WERI-Rb-1 (cell line): ENCODE results near the gene HCN4.

Experiments
- DNase-seq: peaks from one replicate; pipeline ENCODE4 v3.0.0-alpha.2; 2020
- H3K27ac ChIP-seq: fragments of 250-450 bp; sonication (Bioruptor Pico); 2 replicates; pipeline ENCODE4 v1.5.1; 2020; ENCODE audit warnings: mild to moderate bottlenecking, moderate library complexity
- H3K27me3 ChIP-seq: fragments of 250-450 bp; sonication (Bioruptor Pico); 2 replicates; pipeline ENCODE4 v1.5.1; 2021; ENCODE audit warnings: mild to moderate bottlenecking, low read depth, moderate library complexity; ENCODE audit not compliant: insufficient read depth, severe bottlenecking
- H3K36me3 ChIP-seq: fragments of 250-450 bp; sonication (Bioruptor Pico); 2 replicates; pipeline ENCODE4 v1.5.1; 2020; ENCODE audit warnings: mild to moderate bottlenecking, moderate library complexity
- H3K4me3 ChIP-seq: 2 replicates; pipeline ENCODE4 v1.5.1; 2011; ENCODE audit warnings: low read depth, mild to moderate bottlenecking, control low read depth, low read length
- H3K9me3 ChIP-seq: fragments of 250-450 bp; sonication (Bioruptor Pico); 2 replicates; pipeline ENCODE4 v1.5.1; 2021; ENCODE audit warnings: mild to moderate bottlenecking, moderate library complexity; ENCODE audit not compliant: severe bottlenecking
- CTCF ChIP-seq: IDR thresholded peaks from 2 replicates; pipeline ENCODE4 v1.5.1; 2011; ENCODE audit warnings: low read depth, mild to moderate bottlenecking, control low read depth, inconsistent platforms, low read length

HCN4 gene

GRCh38 chr15:73331501-73331900 is 37.3 kb downstream of the HCN4 start:
- no peak for DNase-seq
- no peaks in the 10 kb centered on the region for H3K9me3 ChIP-seq
- H3K4me3 ChIP-seq: no peak overlapping the region
- no peaks in the 10 kb centered on the region for H3K36me3 ChIP-seq
- no peaks in the 10 kb centered on the region for H3K27me3 ChIP-seq
- no peak overlapping the region for H3K27ac ChIP-seq
- TF ChIP-seq CTCF: no peak

GRCh38 chr15:73330206-73331051 is 38.3 kb downstream of the HCN4 start:
- H3K27ac ChIP-seq: no peak overlapping the region
- no peaks in the 10 kb centered on the region for H3K36me3 ChIP-seq
- no peak overlapping the region for H3K4me3 ChIP-seq
- no peaks in the 10 kb centered on the region for H3K27me3 ChIP-seq
- DNase-seq: no peak
- TF ChIP-seq CTCF: no peak
- no peaks in the 10 kb centered on the region for H3K9me3 ChIP-seq

- no peak for DNase-seq
- Histone ChIP-seq H3K4me3 (no peak overlapping the region), H3K9me3 (no peaks in the 10 kb centered on the region), H3K27ac (no peak overlapping the region), H3K36me3 (no peaks in the 10 kb centered on the region; the same call in 1 of the 2 replicates), H3K27me3 (no peaks in the 10 kb centered on the region)
- TF ChIP-seq CTCF: no peak
Measured at GRCh38 chr15:73329501-73330200, 39.1 kb downstream of the HCN4 start.

- DNase-seq: no peak
- Histone ChIP-seq H3K36me3 (no peaks in the 10 kb centered on the region; the same call in 1 of the 2 replicates), H3K27ac (no peak overlapping the region)
Measured at GRCh38 chr15:73328981-73329380, 39.8 kb downstream of the HCN4 start.

GRCh38 chr15:73328149-73328820 is 40.5 kb downstream of the HCN4 start:
- DNase-seq: no peak
- H3K27me3 ChIP-seq: no peaks in the 10 kb centered on the region
- H3K36me3 ChIP-seq: no peaks in the 10 kb centered on the region; the same call in 1 of the 2 replicates
- H3K27ac ChIP-seq: no peak overlapping the region
- H3K9me3 ChIP-seq: no peaks in the 10 kb centered on the region
- no peak for TF ChIP-seq CTCF
- no peak overlapping the region for H3K4me3 ChIP-seq

More at GRCh38 chr15:73328981-73329380, 39.8 kb downstream of the HCN4 start:
- Histone ChIP-seq H3K4me3 (no peak overlapping the region), H3K27me3 (no peaks in the 10 kb centered on the region), H3K9me3 (no peaks in the 10 kb centered on the region)
- no peak for TF ChIP-seq CTCF
